Ovary (tissue), 9 donors: ENCODE results near the gene DUSP6. TPM values are rescaled to one million over a fixed set of nuclear protein-coding genes. Genes with fewer than 3 reads are reported as not detected.

ENCODE experiments used
- DNase-seq, 5 donors: peaks; one replicate each; pipeline ENCODE4 v3.0.0-alpha.2; 2019 to 2020
- H3K27ac ChIP-seq, 2 donors: fragments of 200-600 bp; one replicate each; pipeline versions ENCODE4 v1.5.1 to v1.8.0; 2019 to 2022
- H3K27me3 ChIP-seq: fragments of 200-600 bp; one replicate; pipeline ENCODE4 v1.8.0; 2022
- H3K36me3 ChIP-seq: fragments of 200-600 bp; sonication (generic); one replicate; pipeline ENCODE4 v1.5.1; 2019
- H3K4me1 ChIP-seq: one replicate; pipeline ENCODE4 v1.8.1; 2013; ENCODE audit warnings: mild to moderate bottlenecking, moderate library complexity; ENCODE audit not compliant: insufficient read depth
- H3K4me3 ChIP-seq: fragments of 200-600 bp; sonication (generic); one replicate; pipeline ENCODE4 v1.5.1; 2017
- H3K9me3 ChIP-seq, 2 donors: fragments of 200-600 bp in 1 of 2; sonication (generic) in 1 of 2; one replicate each; pipeline versions ENCODE4 v1.5.1 to v1.8.1; 2013 to 2019; ENCODE audit warnings: mild to moderate bottlenecking in 1 of 2, moderate library complexity in 1 of 2
- EP300 ChIP-seq: sonication (generic); formaldehyde crosslinking; IDR thresholded peaks from one replicate; pipeline ENCODE4 v1.6.1; 2017; ENCODE audit warnings: antibody characterized with exemption
- POLR2A ChIP-seq: fragments of 450-650 bp; IDR thresholded peaks from one replicate; pipeline ENCODE4 v1.6.1; 2017; ENCODE audit warnings: antibody characterized with exemption, mild to moderate bottlenecking, moderate library complexity
- WGBS, 3 donors: extraction: QIAGEN DNeasy Blood & Tissue Kit in 1 of 3; methylation state at CpG; one replicate each; pipeline versions ENCODE4 v1.1.5 to v1.1.7; 2013 to 2017; 5-methylcytosine and 5-hydroxymethylcytosine counted together
- intact Hi-C, 4 donors: fragments of 100-400 bp; cut with DNase I; formaldehyde crosslinking; loops; one replicate each; pipeline versions ENCODE4 v1.11.0 to v1.15.1; 2022 to 2023
- polyA plus RNA-seq, 2 donors: library from polyadenylated mRNA; stranded (reverse); fragments of 200-250 nt in 1 of 2; fragments of 350-450 nt in 1 of 2; fragmentation: Illumina TruSeq in 1 of 2; extraction: RNeasy Lipid Tissue Mini Kit (QIAGEN cat#74804) in 1 of 2; gene quantifications; one replicate each; pipeline ENCODE4 v1.2.3, GENCODE V29; 2013 to 2014
- total RNA-seq, 7 donors: library from RNA; depleted of rRNA in 2 of 7; stranded (reverse); fragments of >200 nt in 2 of 7; fragmentation: NEBNext Ultra II Directional in 3 of 7; extraction: Animal tissue kit (Norgen Biotek cat#: 25700) in 3 of 7; gene quantifications; one replicate each; pipeline versions ENCODE4 v1.1.0 to v1.2.4, GENCODE V29; 2016 to 2023
- TF ChIP-seq, protein P1 (sequence below), 3 donors: fragments of 450-650 bp in 2 of 3; fragments of 200-600 bp in 1 of 3; IDR thresholded peaks; one replicate each; pipeline versions ENCODE4 v1.5.1 to v1.8.0; 2016 to 2022; ENCODE audit warnings: antibody characterized with exemption in 3 of 3, mild to moderate bottlenecking in 1 of 3
- donor health status: DM: no; HTN: no; CAD: no; lungs with moderate emphysema.
- donor health status: DM: no; HTN: no; CAD: no.
- donor health status: Bipolar disorder and iron deficiency.
- donor health status: DM: yes; HTN: yes; CAD: no.
- donor health status: DM: no; HTN: no; CAD: no.
- donor health status: DM: yes; HTN: yes; CAD: no.

The DUSP6 gene
- total and polyA plus RNA-seq, 9 donors: 10.8 to 35.5 (median 20.5) TPM

DNA sequence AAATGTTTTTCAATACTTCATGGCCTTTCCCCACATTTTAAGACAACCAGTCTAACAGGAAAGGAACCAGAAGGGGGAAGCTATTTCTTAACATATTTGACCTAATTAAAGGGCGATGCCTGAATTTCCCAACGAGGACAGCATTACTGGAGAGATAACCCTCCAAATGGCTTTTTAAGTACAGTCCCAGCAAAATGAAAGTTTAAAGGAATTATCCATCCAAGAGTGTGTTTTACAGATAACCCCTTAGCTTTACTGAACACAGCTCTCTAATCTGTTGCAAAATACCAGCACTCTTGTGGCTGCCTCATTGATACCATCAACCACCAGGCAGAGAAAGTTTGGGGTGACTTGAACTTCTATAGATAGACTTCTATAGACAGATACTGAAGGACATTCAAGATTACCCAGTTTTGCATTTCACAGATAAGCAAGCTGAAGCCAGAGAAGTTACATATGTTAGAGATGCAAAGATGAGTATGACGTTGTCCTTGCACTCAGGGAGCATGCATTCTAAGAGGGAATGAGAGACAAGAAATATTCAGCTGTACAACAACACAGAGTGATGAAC lies 41.3 kb upstream of the DUSP6 start:
- no peaks in the 10 kb centered on the region for H3K27me3 ChIP-seq
- TF ChIP-seq POLR2A: no peak
- TF ChIP-seq, protein P1, sequence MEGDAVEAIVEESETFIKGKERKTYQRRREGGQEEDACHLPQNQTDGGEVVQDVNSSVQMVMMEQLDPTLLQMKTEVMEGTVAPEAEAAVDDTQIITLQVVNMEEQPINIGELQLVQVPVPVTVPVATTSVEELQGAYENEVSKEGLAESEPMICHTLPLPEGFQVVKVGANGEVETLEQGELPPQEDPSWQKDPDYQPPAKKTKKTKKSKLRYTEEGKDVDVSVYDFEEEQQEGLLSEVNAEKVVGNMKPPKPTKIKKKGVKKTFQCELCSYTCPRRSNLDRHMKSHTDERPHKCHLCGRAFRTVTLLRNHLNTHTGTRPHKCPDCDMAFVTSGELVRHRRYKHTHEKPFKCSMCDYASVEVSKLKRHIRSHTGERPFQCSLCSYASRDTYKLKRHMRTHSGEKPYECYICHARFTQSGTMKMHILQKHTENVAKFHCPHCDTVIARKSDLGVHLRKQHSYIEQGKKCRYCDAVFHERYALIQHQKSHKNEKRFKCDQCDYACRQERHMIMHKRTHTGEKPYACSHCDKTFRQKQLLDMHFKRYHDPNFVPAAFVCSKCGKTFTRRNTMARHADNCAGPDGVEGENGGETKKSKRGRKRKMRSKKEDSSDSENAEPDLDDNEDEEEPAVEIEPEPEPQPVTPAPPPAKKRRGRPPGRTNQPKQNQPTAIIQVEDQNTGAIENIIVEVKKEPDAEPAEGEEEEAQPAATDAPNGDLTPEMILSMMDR (IDR thresholded peaks at IDR 0.05): no peak
- TF ChIP-seq EP300: no peak
- H3K9me3 ChIP-seq: no peaks in the 10 kb centered on the region
- no peak overlapping the region for H3K27ac ChIP-seq
- 48 to 56% (median 49%) methylated on average over 3 of the region's 3 CpGs for WGBS, 3 donors
- DNase-seq: no peak
- no peak overlapping the region for H3K4me3 ChIP-seq
- H3K36me3 ChIP-seq: no peaks in the 10 kb centered on the region
- intact Hi-C loops: no loop called here
- no peaks in the 10 kb centered on the region for H3K4me1 ChIP-seq

DNA sequence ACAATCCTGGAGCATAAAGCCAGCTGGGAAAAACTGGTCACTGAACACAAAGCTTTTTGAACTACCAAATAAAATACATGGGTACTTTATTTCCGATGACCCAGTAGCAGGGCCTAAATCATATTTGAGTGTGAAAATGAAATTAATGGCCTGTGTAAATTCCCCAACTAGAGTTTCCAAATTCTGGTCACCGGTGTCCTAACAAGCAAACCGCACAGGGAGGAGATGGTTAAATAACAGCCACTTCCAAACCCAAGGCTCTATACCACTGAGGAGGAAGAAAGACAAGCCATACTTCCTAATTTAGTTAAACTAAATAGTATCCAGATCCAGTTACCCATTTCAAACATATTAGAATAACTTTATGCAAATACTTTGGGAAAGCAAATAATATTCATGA lies 40.1 kb upstream of the DUSP6 start:
- no peak for DNase-seq
- Histone ChIP-seq H3K27me3 (no peaks in the 10 kb centered on the region), H3K4me3 (no peak overlapping the region), H3K27ac (no peak overlapping the region), H3K9me3 (no peaks in the 10 kb centered on the region), H3K36me3 (no peaks in the 10 kb centered on the region), H3K4me1 (no peaks in the 10 kb centered on the region)
- TF ChIP-seq EP300: no peak
- TF ChIP-seq, protein P1 (IDR thresholded peaks at IDR 0.05): no peak
- no peak for TF ChIP-seq POLR2A
- intact Hi-C loops: no loop called here
- WGBS, 3 donors: 95 to 99% (median 97%) methylated on average over 3 of the region's 3 CpGs

DNA sequence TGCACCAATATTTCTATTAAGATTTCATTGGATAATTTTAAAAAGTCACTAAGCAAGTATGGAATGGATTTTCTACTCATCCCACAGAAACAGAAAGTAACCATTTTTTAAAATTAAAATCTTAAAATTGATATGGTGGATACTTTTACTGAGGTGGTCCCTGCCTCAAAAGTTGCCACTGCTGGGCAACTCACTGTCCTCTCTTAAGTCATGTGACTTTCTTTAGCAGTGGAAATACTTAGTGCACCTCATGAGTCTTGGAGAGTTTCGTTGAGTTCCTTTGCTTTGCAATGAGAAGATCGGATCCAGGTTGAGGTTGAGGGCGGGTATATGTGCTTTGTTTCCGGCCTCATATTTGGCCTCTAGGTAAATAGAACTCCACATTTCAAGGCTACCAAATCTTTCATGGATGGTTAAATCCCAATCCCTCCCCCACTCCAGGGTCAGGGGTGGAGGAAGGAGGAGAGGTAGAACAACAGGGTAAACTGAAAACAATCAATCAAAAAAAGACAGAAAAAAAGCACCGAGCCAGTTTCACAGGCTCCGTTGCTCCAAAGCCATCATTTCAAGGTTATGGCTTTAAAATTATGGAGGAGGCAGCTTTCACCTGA lies 39.5 kb upstream of the DUSP6 start:
- intact Hi-C loops: no loop called here
- TF ChIP-seq, protein P1 (IDR thresholded peaks at IDR 0.05): no peak
- TF ChIP-seq POLR2A (no peak), EP300 (no peak)
- Histone ChIP-seq H3K27ac (no peak overlapping the region), H3K9me3 (no peaks in the 10 kb centered on the region), H3K27me3 (no peaks in the 10 kb centered on the region), H3K4me3 (no peak overlapping the region), H3K36me3 (no peaks in the 10 kb centered on the region), H3K4me1 (no peaks in the 10 kb centered on the region)
- WGBS, 3 donors: 81 to 82% (median 81%) methylated on average over 6 of the region's 6 CpGs
- DNase-seq: no peak

DNA sequence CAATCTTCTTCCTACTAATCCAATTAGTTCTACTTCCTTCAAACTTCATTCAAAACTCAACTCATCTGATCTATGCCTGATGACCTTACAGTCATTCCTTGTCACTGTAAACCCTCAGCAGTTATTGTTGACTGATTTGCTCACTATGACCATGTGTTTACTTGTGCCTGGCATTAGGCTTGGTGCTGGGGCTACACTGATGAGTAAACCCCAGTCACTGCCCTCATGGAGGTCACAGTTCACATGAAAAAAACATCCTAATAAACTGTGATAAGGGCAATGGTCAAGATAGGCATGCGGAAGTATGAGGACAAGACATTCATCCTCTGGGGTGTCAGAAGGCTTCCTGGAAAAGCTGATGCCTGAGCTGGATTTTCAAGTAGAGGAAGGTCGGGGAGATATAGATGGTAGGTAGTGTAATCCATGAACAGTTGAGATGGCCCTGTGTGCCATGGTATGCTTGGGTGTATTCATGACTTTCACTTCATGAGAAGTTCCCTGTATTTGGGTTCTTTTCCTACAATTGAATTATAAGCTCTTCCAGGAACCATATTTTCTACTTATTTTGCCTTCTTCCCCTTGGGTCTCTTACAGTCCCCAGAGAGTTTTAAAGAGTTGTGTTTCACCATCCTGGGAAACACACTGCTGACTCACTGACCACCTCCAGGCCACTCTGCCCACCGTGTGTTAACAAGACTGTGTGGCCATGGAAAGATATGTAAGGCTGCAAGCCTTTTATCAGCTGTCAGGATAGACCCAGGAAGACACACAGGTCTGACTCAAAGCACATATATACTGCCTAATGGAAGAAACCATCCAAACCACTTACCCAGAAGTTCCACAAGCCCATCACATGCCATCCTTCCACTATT lies 38.7 kb upstream of the DUSP6 start:
- intact Hi-C loops: no loop called here
- 75 to 87% (median 85%) methylated on average over 3 of the region's 3 CpGs for WGBS, 3 donors
- Histone ChIP-seq H3K4me3 (no peak overlapping the region), H3K27me3 (no peaks in the 10 kb centered on the region), H3K27ac (no peak overlapping the region), H3K9me3 (no peaks in the 10 kb centered on the region), H3K4me1 (no peaks in the 10 kb centered on the region), H3K36me3 (no peaks in the 10 kb centered on the region)
- DNase-seq: no peak
- TF ChIP-seq POLR2A (no peak), EP300 (no peak)
- TF ChIP-seq, protein P1 (IDR thresholded peaks at IDR 0.05): no peak
